GM12872 (cell line): Measurements from ENCODE around the gene PHF2.

Source experiments
- CTCF ChIP-seq: IDR thresholded peaks from 3 replicates; pipeline ENCODE4 v1.5.1; 2011; ENCODE audit warnings: low read depth, mild to moderate bottlenecking, low read length, moderate library complexity; ENCODE audit not compliant: insufficient read depth

PHF2 gene

GRCh38 chr9:93709600-93710369, 133.4 kb downstream of the PHF2 start:
- no peak for TF ChIP-seq CTCF

- TF ChIP-seq CTCF = no peak
Measured at GRCh38 chr9:93710370-93710723, 134.0 kb downstream of the PHF2 start.

GRCh38 chr9:93711002-93711401, 134.6 kb downstream of the PHF2 start:
- TF ChIP-seq CTCF = no peak

GRCh38 chr9:93712896-93713295, 136.5 kb downstream of the PHF2 start:
- no peak for TF ChIP-seq CTCF

- TF ChIP-seq CTCF = no peak
Measured at GRCh38 chr9:93713716-93714115, 137.3 kb downstream of the PHF2 start.

GRCh38 chr9:93721417-93721965, 145.1 kb downstream of the PHF2 start:
- TF ChIP-seq CTCF = no peak

- TF ChIP-seq CTCF = no peak
Measured at GRCh38 chr9:93724852-93725251, 148.5 kb downstream of the PHF2 start.
